Muscle layer of duodenum (tissue), 2 donors: ENCODE measurements around the gene PIK3R6.

Source experiments
- H3K27ac ChIP-seq: one replicate; pipeline ENCODE4 v1.7.0; 2013; ENCODE audit warnings: mild to moderate bottlenecking, low read length
- H3K27me3 ChIP-seq: one replicate; pipeline ENCODE4 v1.7.0; 2013; ENCODE audit warnings: low read depth, mild to moderate bottlenecking, control low read depth, low read length
- H3K36me3 ChIP-seq, 2 donors: one replicate each; pipeline ENCODE4 v1.7.0; 2013; ENCODE audit warnings: low read length in 2 of 2, control low read depth in 1 of 2, mild to moderate bottlenecking in 1 of 2; ENCODE audit not compliant: insufficient read depth in 2 of 2, control insufficient read depth in 1 of 2
- H3K4me1 ChIP-seq, 2 donors: one replicate each; pipeline ENCODE4 v1.7.0; 2013; ENCODE audit warnings: low read length in 2 of 2, mild to moderate bottlenecking in 2 of 2, control low read depth in 1 of 2, moderate library complexity in 1 of 2; ENCODE audit not compliant: insufficient read depth in 2 of 2, control insufficient read depth in 1 of 2
- H3K4me3 ChIP-seq, 2 donors: one replicate each; pipeline ENCODE4 v1.7.0; 2013; ENCODE audit warnings: low read length in 2 of 2, low read depth in 1 of 2, mild to moderate bottlenecking in 1 of 2
- H3K9me3 ChIP-seq, 2 donors: one replicate each; pipeline ENCODE4 v1.7.0; 2013; ENCODE audit warnings: low read length in 2 of 2, control low read depth in 1 of 2, mild to moderate bottlenecking in 1 of 2; ENCODE audit not compliant: control insufficient read depth in 1 of 2
- donor health status: healthy.

Gene PIK3R6

DNA sequence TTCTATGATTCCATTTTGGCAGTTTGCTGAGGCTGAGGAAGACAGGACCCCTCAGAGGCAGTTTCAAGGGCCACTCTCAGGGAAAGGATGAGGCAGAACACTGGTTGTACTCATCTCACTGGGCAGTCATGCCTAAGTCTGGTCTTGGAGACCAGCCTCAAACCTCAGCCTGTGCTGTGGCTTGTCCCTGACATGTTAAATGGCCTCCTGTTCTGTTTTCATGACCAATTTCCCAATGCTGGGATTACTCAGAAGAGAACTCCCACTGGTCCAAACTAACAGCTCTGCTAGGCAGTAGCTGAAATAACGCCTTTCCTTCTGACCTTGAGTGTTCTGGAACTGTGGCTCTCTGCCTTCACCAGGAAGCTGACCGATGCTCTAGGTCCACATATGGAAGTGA, 100.7 kb downstream of the PIK3R6 start:
- H3K4me3 ChIP-seq: no peak overlapping the region
- H3K27ac ChIP-seq: no peak overlapping the region
- no peaks in the 10 kb centered on the region for H3K4me1 ChIP-seq
- H3K27me3 ChIP-seq: no peaks in the 10 kb centered on the region
- H3K9me3 ChIP-seq: no peaks in the 10 kb centered on the region
- no peaks in the 10 kb centered on the region for H3K36me3 ChIP-seq

DNA sequence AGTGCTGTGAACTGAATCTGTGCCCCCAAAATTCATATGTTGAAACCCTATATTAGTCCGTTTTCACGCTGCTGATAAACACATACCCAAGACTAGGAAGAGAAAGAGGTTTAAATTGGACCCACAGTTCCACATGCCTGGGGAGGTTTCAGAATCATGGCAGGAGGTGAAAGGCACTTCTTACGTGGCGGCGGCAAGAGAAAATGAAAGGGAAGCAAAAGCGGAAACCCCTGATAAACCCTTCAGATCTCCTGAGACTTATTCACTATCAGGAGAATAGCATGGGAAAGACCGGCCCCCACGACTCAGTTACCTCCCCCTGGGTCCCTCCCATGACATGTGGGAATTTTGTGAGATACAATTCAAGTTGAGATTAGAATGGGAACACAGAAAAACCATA, 105.5 kb downstream of the PIK3R6 start:
- Histone ChIP-seq H3K9me3 (no peaks in the 10 kb centered on the region), H3K27me3 (no peaks in the 10 kb centered on the region), H3K4me1 (no peaks in the 10 kb centered on the region), H3K36me3 (no peaks in the 10 kb centered on the region), H3K27ac (no peak overlapping the region), H3K4me3 (no peak overlapping the region)

DNA sequence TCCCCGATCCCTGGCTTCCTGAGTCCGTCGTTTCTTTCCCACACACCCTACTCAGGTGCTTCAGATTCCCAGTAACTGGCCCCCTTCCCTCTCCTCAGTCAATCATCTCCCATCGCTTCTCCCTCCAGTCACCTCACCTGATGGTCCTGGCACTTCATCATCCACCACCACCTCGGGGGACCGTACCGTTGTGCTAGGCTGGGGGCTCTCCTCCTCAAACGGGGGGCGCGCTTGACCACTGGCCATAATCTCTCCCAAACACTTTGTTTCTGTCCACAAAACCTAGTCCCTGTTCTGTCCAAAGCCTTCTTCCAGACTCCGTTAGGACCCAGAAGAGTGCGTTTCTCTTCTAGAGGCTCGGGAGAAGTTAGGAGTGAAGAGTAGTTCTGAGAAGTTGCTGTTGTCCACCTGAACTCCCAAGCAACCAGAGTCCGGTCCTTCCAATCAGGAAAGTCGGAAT, 109.3 kb downstream of the PIK3R6 start, which contains the start of gene SPDYE4:
TSS of gene SPDYE4 (minus strand) at position 410 of the 460 bp plus-strand sequence. CDS start at position 246, 164 bp downstream.
- Histone ChIP-seq H3K27ac (no peak within 1 kb of the TSS), H3K36me3 (no peaks in the 10 kb centered on the region), H3K9me3 (no peaks in the 10 kb centered on the region), H3K4me3 (no peak within 1 kb of the TSS), H3K27me3 (no peaks in the 10 kb centered on the region), H3K4me1 (no peaks in the 10 kb centered on the region)

DNA sequence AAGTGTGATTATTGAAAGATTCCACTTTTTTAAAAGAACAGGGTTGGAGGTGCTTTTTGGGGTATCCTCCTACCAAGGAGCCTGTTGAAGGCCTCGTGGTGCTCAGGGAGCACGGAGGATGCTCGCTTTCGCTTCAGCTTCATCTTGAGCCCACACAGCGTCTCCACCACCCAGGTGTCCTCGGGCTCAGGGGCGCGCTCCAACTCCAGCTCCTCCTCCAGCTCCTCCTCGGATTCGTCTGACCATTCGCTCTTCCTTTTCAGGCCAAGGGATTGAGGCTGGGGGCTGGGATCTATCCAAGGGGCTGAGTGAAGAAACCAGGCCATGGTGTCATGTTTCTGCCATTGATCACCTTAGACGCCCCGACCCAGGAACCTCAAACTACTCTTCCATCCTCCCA, 110.3 kb downstream of the PIK3R6 start:
- Histone ChIP-seq H3K9me3 (no peaks in the 10 kb centered on the region), H3K27ac (no peak overlapping the region)

DNA sequence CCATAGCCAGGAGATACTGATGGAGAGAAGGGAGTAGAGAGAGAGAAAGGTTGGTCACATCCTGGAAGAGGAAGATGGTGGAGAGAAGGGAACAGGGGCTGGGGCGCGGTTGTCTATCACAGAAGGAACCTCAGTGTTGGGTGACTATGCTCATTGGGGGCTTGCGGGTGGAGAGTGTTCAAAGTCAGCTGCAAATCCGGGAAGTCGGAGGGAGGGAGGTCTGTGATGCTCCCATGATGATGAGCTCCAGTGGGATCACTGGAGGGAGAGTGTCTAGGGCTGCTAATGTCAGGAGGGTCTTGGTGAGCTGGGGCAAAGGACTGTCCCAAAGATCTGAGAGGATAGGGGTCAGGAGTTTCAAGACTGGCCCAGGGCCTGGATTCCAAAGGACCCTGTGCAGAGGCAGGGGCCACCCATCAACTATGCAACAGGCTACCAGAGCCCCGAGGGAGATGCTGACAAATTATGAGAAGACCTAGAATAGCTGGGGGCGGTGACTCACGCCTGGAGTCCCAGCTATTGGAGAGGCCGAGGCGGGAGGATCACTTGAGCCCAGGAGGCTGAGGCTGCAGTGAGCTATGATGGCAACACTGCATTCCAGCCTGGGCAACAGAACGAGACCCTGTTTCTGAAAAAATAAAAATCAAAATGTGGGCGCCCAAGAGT, 111.8 kb downstream of the PIK3R6 start:
- no peaks in the 10 kb centered on the region for H3K4me1 ChIP-seq
- H3K27me3 ChIP-seq: no peaks in the 10 kb centered on the region

More for the DNA sequence above, 110.3 kb downstream of the PIK3R6 start:
- Histone ChIP-seq H3K27me3 (no peaks in the 10 kb centered on the region), H3K4me1 (no peaks in the 10 kb centered on the region), H3K4me3 (no peak overlapping the region), H3K36me3 (no peaks in the 10 kb centered on the region)

DNA sequence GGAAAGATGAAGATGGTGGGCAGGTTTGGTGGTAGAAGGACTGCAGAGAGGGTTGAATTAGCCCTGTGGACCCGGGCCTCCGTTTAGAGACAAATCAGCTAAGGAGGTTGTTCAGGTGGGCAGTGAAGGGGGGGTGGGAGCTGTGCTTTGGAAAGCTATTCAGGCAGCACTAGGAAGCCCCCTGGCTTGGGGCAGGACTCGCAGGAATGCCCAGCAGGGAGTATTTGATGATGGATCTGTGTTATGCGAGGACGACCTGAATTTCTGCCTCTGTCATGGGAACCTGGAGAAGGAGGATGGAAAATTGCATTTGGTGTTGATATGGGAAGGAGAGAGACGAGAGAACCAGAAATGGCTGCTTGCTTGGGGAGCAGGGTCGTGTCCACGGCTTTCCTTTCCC, 112.6 kb downstream of the PIK3R6 start:
- H3K9me3 ChIP-seq: no peaks in the 10 kb centered on the region
- no peaks in the 10 kb centered on the region for H3K4me1 ChIP-seq
- H3K36me3 ChIP-seq: no peaks in the 10 kb centered on the region
- H3K27me3 ChIP-seq: no peaks in the 10 kb centered on the region
- H3K4me3 ChIP-seq: no peak overlapping the region
- H3K27ac ChIP-seq: no peak overlapping the region

More for the DNA sequence above, 111.8 kb downstream of the PIK3R6 start:
- Histone ChIP-seq H3K36me3 (no peaks in the 10 kb centered on the region), H3K9me3 (no peaks in the 10 kb centered on the region), H3K27ac (no peak overlapping the region), H3K4me3 (no peak overlapping the region)

DNA sequence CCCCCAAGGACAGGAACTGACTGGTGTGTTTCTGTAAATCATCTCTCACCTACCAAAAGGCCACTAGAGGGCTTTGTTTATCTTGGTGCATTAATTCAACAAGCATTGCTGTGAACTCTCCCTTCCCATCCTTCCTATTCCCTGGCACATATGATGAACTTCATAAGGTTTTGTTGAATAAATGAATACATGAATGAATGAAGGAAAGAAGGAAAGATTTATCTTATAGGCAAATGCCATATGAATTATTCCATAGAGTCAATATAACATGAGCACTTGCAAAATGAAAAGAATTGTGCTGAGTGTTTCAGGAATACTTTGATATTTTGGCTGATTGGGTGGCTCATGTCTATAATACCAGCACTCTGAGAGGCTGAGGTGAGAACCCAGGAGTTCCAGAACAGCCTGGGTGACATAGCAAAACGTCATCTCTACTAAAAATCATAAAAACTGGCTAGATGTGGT, 113.5 kb downstream of the PIK3R6 start:
- H3K27me3 ChIP-seq: no peaks in the 10 kb centered on the region
- H3K4me1 ChIP-seq: no peaks in the 10 kb centered on the region
- no peak overlapping the region for H3K27ac ChIP-seq
- no peaks in the 10 kb centered on the region for H3K9me3 ChIP-seq
- no peaks in the 10 kb centered on the region for H3K36me3 ChIP-seq
- no peak overlapping the region for H3K4me3 ChIP-seq

DNA sequence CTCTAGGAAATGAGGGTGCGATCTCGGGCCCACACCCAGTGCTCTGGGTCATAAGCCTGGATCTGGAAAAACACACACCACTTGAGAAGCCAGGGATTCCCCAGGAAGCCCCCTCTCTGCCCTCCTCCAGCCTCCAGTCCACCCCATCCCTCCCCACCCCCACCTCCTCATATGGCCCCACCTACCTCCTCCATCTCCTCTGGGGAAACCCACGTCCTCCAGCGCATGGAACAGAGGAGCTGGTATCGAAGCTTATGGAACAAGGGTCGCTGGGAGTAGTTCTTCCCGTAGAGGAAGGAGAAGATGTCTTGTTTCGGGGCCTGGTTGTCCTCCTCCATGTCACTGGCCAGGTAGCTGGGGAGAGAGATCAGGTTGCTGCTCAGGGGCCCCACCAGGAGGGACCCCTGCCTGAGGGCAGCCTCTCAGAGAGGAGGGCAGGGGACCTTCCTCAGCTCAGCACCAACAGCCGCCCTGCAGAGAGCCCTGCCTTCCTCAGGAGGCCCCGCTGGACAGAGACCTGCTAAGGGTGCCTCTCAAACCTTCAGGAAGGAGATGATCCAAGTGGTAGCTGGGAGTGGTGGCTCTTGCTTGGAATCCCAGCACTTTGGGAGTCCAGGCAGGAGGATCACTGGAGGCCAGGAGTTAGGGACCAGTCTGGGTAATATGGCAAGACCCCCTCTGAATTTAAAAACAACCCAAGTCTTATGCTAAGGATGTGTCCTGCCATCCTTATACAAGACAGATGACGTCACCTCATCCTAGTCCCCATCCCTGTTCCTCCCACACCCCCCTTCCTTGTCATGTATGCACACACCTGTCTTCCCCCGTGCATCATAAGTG, 114.1 kb downstream of the PIK3R6 start:
- H3K9me3 ChIP-seq: no peaks in the 10 kb centered on the region

More for the DNA sequence above, 114.1 kb downstream of the PIK3R6 start:
- H3K4me1 ChIP-seq: no peaks in the 10 kb centered on the region
- no peak overlapping the region for H3K27ac ChIP-seq
- H3K36me3 ChIP-seq: no peaks in the 10 kb centered on the region
- H3K27me3 ChIP-seq: no peaks in the 10 kb centered on the region
- no peak overlapping the region for H3K4me3 ChIP-seq
